OCI-LY3 (cell line): ENCODE data around the gene DOK1.

Experiments used
- CTCF ChIP-seq: fragments of 200-600, 300-600 bp; sonication (generic); IDR thresholded peaks from 2 replicates; pipeline ENCODE4 v1.5.1; 2014; ENCODE audit warnings: antibody characterized with exemption, low read length, low read depth
- EZH2phosphoT487 ChIP-seq: fragments of 200-600 bp; shearing (Covaris generic); IDR thresholded peaks from 2 replicates; pipeline ENCODE4 v1.6.1; 2018; ENCODE audit warnings: antibody characterized with exemption, mixed run types, low read depth

GRCh38 chr2:74552914-74553811 is 1.4 kb upstream of the DOK1 start:
- TF ChIP-seq CTCF = no peak
- TF ChIP-seq EZH2phosphoT487 = no peak
